Erythroblast (primary cell): ENCODE results near the gene SPAG5.

Experiments used
- GATA1 ChIP-seq: IDR thresholded peaks from 2 replicates; pipeline ENCODE4 v1.6.1; 2011; ENCODE audit warnings: low read depth, mild to moderate bottlenecking, control low read depth, low read length, moderate library complexity
- POLR2A ChIP-seq: IDR thresholded peaks from 2 replicates; pipeline ENCODE4 v1.6.1; 2011; ENCODE audit warnings: mild to moderate bottlenecking, low read length

- TF ChIP-seq POLR2A (no peak), GATA1 (no peak)
Measured at GRCh38 chr17:28626818-28627217, 28.0 kb upstream of the SPAG5 start.
